DMS53 treated with DMSO at 0.1 percent for 48 hours (cell line): Measurements from ENCODE around the gene PACSIN3.

ENCODE experiments used
- DNase-seq: peaks from one replicate; lab custom pipeline; 2025; ENCODE audit not compliant: unreplicated experiment; lab: John Stamatoyannopoulos, UW

The PACSIN3 gene

DNA sequence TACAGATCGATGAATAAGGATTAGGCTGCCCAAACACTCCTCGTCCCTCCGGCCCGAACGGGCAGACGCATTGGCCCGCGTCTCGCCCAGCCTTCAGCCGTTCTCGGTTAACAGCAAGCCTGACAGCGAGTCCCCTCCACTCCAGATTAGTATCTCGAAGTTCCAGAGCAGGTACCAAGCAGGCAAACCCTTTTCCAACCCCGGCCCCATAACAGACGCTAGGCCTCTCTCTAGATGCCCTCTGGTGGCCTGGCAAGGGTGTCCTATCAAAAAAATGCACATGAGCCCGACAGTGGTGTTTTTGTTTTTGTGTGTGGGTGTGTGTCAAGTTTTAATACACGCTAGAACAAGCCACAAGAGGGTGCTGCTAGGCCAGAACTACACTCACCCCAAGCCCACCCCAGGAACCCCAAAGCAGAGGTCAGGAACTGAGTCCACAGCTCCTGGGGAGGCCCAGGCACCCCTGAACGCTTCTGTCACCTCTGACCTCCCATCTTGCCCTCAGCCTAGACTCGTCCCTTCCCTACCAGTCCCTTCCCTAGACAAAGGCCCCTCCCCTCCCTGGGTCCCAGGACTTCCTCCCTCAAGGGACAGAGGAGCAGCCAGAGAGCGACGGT is 8.9 kb downstream of the PACSIN3 start:
- peak; percentile 36 for DNase-seq

DNA sequence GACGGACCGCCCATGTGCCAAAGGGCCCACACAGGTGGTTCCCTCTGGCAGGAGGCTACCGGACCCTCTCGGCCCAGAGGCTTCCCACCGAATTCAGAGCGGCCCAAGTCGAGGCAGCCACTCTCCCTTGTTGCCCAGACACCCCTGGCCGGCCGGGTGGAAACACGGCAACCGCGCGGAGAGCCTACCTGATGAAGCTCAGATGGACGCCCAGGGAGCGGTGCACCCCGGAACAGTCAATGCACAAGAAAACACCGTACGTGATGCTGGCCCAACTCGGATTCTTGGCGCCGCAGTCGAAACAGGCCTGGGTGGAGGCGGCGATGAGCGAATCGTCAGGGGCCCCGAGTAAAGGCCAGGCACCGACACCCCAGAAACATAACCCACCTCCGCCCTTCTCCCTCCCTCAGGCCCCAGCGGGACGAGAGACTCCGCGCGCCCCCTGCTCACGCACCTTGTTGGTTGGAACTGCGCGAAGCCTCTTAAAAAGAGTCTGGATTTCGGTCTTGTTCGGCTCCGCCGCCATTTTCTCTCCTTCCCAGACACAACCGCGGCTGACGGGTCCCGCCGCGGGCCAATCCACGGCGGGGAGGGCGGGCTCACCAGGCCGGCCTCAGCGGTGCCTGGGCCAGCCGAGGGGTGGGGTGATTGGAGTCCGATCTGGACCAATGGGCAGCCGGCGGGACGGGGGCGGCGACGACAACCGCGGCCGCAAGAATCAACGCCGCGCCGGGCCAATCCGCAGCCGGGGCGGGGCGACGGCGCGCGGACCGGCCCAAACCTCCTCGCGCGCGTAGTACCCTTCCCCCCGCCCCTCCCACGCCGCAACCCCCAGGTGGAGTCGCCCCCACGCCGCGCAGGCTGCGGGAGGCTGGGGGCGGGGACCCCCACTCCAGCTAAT is 9.7 kb downstream of the PACSIN3 start, which contains the start of gene ARFGAP2:
Gene ARFGAP2, minus strand, starts transcription at position 552 of the 901 bp plus-strand sequence. Its CDS starts 26 bp downstream, at position 526.
- DNase-seq = peak; percentile 72

DNA sequence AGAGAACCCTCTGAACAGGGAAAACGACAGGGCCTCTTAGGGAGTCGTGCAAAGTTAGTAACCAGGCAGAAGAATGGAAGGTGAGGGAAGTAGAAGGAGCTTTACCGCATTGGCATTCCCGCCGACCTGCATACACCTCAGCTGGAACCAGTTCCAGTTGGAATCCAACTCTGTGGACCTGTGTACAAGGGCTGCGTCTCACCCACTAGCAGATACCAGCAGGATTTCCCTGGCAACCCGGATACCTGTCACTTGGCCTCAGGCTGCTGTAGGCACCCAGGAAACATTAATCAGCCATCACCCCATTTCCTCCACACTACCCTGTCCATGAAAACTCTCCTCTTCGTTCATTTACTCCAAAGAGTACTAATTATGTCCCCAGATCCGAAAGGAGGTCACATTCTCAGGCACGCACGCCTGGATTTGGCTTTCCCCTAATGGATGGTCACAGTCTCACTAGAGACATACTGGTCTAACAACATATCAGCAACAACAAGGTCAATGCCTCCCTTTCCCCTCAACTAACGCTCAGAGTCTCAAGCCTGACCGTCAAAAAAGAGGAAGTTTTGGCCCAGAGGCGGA is 10.4 kb downstream of the PACSIN3 start:
- DNase-seq = no peak

DNA sequence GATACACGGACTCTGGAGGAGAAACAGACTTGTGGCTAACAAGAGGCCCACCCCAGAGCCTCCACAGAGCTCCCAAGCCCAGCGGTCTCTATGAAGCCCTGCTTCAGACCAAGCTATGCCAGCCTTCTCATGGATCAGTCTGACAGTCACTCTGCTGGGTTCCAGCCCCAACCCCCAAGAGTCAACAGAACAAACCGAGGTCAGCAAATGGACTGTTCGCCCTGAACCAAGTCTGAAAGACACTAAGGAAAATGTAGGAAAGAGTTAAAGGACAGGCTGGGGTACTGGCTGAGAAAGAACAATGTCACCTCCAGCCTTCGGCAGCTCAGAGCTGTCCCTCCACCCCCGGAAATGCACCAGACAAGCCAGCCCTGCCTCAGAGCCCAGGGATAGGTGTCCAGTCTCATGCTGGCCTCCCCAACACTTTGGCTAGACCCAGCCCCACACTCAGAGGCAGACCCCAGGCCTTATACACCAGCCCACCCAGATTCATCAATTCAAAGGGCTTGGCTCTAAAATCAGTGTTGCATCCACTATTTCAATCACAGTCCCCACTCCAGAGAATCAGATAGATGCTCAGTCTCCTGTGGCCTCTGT is 13.4 kb downstream of the PACSIN3 start:
- DNase-seq = no peak

DNA sequence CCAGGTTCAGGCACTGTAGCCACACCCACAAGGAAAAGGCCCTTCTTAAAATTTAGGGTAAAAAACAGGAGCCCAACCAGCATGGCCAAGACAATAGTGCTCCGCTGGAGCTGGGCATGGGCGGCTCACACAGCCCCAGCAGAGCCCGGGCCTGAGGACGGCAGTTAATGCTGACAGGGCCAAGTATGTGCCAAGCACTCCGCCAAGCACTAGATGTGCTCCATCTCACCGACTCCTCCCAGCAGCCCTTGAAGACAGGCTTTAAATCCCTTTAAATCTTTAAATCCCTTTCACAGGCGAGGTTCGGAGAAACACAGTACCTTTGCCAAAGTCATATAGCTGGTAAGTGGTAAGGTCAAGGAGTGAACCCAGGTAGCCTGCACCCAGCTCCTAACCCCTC is 14.4 kb downstream of the PACSIN3 start:
- DNase-seq = no peak

DNA sequence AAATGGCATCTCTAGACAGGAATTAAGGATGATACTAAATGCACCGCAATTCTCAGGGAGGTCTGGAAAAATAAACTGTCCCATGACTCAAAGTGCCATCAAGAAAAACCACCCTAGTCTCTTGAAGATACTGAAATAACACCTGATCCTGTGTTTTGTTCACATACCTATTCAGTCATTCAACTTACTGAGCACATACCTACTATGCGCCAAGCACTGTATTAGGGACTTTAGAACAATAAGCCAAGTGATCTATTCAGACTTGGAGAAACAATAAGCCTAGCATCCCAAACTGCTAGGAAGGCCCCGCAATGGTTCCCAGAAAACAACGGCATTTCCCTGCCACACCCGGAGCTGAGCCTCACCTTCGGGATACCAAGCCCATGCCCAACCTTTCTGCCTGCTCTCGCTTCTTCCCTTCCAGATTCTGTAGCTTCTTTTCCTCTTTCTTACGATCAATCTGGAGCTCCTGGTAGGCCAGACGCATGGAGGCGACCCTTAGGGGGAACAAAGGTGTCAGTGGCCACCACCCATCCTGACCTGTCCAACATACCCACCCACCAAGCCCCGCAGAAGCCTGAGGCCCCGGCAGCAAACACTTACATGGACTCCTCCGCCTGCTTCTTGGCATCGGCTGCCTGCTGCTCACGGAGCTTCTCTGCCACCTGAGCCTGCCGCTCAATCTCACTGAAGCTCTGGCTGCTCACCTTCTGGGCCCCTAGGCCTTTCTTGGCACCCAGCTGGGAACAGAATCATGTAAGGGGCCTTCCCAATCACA is 15.0 kb downstream of the PACSIN3 start:
- DNase-seq = no peak

DNA sequence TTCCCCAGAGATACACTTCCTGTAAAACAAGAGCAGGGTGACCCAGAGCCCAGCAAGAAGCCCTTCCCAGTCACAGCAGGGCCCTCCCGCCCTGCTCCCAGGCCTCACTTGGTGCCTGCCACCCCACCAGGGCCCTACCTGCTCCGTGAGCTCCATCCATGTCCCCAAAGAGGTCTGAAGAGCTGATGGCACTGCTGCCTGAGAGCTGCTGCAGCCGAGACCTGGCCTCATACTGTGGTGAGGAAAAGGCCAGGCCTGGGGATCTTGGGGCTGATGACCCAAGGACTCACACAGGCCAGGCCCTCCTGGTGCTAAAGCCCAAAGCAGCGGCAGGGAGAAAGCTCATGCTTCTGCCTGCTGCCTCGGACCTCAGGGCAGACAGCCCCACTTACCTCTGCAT is 19.9 kb downstream of the PACSIN3 start:
- no peak for DNase-seq

DNA sequence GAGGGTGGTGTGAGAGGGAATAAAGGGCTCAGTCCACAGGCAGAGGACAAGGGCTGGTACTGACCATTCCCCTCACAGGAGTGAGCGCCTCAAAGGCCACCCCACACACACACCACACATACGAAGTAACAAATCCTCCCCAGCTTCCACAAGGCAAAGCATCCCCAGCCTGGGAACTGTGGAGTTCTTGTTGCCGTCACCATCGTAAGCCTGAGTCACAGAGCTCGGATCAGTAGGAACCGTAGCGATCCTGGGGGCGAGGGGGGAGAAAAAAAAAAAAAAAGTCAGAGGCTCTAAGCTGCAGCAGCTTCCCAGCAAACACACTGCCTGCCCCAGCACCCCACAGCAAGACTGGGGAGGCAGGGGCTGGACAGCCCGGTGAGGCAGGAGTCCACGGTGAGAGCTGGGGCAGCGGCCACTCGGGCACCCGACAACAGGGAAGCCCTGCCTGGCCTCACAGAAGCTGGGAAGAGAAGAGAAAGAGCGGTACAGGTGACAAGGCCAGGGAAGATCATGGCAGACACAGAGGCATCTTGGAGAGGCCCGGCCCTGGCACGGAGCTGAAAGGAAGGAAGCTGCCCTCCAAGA is 20.9 kb downstream of the PACSIN3 start:
- no peak for DNase-seq

DNA sequence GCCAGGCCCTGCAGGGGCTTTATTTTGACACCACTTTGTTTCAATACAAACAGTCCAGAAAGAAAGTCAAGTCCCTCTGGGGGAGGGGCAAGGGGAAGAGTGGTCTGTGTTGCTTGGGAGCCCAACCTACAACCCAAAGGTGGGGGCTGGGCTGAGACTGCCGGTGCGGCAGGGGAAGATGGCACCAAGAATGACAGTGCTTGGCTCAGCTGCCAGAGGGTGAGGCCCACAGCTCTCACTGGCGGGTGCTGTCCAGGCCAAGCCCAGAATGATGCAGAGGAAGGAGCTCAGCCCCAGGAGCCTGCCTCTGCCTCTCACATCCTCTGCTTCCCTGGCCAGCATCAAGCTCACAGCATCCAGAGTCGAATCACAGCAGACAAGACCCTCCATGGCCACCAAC is 21.9 kb downstream of the PACSIN3 start:
- DNase-seq = no peak

DNA sequence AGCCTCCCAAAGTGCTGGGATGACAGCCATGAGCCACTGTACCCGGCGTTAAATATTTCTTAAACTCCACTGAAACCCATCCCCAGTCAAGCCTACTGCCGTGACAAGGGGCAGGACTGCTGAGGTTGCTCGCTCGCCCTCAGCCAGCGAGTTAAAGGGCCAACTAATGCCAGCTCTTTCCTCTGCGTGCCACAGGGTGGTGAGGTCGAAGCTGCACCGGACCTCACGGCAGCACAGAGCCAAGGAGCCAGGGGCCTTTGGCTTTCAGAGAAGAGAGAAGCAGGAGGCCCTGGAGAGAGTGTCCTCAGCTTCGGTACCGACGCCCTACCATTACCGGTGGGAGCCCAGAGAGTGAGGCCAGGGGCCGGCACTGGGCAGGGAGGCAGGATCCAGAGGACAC is 22.3 kb downstream of the PACSIN3 start:
- DNase-seq = no peak

DNA sequence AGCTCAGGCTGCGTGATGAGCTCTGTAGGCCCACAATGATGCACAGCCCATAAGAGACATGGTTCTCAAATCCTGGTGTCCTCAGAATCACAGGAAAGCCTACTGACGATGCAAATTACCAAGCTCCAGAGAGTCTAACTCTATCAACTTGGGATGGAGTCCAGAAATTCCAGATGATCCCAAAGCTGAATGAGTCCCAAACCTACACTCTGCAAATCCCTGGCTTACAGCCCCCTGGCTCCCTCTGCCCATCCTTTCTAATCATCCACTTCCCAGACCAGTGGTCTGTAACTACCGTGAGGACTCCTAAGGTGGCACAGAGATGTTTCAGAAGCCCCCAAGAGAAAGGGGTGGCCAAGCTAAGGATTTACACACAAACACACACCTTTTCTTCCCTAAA is 23.0 kb downstream of the PACSIN3 start:
- DNase-seq = no peak

DNA sequence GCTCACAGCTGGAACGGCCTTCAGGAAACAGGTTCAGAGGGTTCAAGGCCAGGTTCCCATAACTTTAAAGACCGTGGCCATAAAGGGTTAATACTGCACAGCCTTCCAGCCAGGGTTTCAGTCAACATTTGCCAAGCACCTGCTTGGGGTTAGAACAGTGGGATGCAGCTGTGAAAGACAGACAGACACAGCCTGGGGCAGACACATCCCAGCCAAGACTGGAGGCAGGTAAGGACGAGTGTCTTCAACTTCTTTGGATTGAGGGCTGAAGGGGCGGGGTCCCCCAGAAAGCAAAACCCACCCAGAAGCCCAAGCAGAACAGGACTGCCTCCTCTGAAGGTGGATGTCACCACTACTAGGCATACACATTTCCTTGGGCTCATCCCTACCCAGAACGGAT is 23.8 kb downstream of the PACSIN3 start:
- no peak for DNase-seq

DNA sequence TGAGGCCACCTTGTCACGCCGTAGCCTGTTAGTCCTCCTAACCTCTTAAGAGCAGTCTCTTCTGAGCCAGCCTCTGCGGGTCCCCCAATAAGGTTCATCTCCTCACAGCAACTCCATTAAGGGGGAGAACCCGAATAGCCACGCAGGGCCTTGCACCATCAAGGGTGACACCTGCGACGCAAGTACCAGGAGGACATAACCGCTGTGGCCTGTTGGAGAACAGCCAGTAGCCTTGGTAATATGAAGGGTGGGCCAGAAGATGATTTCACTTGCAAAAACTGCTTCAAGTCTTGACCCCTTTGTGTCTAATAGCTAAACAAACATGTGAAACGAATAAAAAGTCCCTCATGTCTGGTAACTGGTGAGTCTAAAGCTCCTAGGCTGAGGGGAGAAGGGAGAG is 24.3 kb downstream of the PACSIN3 start:
- no peak for DNase-seq

DNA sequence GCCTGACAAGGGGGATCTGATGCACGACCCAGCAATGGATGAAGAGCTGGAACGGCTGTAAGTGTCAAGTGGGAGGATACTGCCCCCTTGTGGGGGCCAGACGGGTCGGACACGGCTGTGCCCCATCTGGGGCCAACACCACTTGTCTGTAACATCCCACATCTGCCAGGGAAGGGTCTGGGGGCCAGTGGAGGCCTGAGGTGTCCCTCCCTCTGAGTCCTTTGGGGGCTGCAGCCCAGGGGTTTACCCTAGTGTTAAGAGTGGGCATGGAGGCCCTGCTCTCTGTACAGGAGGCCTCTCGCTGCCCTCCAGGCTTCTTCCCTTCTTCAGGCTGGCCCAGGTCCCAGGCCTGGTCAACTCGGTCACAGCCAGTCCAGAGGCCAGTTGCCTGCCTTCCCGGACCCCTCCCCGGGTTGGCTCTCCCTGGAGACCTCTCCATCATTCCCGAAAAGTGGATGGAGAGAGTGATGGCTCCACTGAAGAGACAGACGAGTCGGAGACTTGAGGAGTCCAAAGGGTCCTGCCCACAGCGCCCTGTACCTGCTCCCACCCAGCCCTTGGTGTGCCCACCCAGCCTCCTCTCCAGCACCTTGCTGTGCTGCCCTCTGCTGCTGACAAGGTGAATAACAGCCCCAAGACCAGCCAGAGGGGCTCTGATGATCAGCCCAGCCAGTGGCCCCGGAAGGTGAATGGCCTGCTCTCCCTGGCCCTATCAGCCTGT is 24.9 kb downstream of the PACSIN3 start:
- peak; percentile 14 for DNase-seq

DNA sequence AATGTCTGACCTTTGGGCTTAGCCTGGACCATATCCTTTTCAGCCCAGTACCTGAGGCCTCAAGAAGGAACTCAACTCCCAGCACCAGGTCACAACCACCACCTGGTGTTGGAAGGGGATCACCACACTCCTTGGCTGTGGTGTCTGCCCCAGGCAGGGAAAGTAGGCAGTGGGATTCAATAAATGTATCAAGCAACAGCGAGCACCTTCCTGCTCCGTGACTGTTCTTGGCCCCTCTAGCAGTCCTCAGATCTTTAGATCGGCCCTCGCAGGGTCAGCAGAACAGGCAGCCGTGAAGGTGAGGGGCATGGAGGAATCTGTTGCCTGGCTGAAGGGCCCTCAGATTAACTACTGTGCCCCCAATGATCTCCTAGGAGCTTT is 25.5 kb downstream of the PACSIN3 start:
- no peak for DNase-seq

DNA sequence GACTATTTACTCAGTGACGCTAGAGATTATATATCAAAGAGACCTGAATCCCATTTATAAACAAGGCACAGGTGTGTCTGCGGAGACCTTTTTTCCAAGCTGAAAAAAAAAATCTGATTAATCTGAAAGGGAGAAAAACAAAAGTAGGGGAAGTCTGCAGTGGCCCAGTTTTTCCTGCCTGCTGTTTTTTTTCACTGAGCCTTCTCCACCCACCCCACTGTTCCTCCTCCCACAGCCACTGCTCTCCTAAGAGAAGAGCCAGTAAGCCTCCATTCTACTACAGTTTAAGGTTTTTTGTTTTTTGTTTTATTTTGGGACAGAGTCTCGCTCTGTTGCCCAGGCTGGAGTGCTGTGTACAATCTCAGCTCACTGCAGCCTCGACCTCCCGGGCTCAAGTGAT is 28.0 kb downstream of the PACSIN3 start:
- peak; percentile 29 for DNase-seq

DNA sequence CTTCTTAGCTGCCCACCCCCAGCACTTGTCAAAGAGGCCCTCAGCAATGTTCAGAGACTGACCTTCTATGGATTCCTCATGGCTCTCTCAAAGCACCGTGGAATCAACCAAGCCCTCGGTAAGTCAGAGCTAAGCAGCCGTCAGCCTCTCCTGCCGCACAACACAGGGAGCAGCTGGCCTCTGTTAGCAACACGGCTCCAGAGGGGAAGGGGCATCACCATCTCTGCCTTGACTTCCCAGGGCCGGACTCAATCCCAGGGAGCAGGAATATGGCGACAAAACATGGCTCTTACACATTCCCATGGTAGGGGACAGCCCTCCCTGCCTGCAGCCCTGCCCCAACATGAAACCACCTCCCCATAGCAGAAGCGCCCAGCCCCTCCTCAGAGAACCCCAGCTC is 28.4 kb downstream of the PACSIN3 start:
- peak; percentile 17 for DNase-seq

DNA sequence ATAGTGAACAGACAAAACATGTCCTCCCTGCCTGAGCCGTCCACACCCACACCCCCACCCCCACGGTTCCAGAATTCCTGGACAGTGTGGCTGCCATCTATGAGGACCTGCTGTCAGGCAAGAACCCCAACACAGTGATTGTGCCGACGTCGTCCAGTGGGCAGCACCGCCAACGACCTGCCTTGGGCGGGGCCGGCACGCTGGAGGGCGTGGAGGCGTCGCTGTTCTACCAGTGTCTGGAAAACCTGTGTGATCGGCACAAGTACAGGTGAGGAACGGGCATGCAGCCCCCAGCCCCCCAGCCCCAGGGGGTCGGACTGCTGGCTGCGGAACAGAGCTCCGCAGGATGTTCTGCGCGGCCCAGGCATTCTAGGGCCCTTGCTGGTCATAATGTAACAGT is 29.3 kb downstream of the PACSIN3 start:
- no peak for DNase-seq

DNA sequence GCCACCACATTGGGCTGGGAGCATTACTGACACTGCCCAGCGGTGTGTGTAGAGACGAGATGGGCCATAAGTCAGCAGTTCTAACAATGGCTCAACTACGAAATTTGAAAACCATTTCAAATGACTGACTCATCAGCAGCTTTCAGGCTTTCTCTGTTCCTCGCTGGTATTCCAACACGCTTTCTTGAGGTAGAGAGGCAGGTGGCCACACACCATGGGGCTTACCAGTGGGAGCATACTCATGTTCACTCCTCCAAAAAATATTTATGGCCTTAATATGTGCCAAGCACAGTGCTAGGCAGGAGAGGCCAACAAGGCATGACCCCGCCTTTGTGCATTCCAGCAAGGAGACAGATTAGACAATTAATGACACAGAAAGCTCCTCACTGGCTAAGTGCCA is 29.9 kb downstream of the PACSIN3 start:
- no peak for DNase-seq

DNA sequence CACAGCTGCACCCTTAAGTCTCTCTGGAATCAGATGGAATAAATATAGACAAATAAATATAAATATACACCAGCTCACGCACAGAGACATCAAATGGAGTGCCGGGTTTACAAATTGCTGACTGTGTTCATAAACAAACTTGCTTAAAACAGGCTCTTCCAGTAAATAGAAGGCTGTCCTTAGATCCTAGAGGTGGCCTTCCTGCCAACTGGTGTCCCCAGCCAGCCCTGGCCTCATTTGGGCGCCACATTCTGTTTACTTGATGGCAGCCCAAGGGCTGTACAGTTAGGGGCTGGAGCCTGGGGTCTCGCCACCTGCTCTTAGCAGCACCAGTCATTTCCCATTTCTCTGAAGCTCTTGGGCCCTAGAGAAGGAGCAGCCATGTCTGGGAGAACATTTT is 30.4 kb downstream of the PACSIN3 start:
- no peak for DNase-seq
